Measurements from ENCODE around the gene DACT3. TPM values are rescaled to one million over a fixed set of nuclear protein-coding genes. Genes with fewer than 3 reads are reported as not detected.
A peak's percentile ranks its signal among the peaks of the same experiment; 100 is the strongest.

Gene DACT3
- total and polyA plus RNA-seq, 7 experiments from 2014 or later = 0.07 to 1.3 (median 0.19) TPM; not detected in 2

GRCh38 chr19:46648961-46649960, 11.7 kb downstream of the DACT3 start:
- DNase-seq (no peak), ATAC-seq (no peak)
- Mint-ChIP-seq H3K36me3 (peaks cover 0 to 13% (median 4%) of the 10 kb centered on the region in 5 donors), H3K9me3 (peaks cover 0 to 33% (median 10%) of the 10 kb centered on the region in 11 donors), H3K4me1 (peaks cover 5 to 18% (median 15%) of the 10 kb centered on the region in 7 donors), H3K27ac (peak overlapping the region in 2 of 9 donors; percentile 52 to 66), H3K27me3 (peaks cover 20 to 71% (median 31%) of the 10 kb centered on the region in 5 donors), H3K4me3 (peak overlapping the region in 4 of 10 donors; percentile 29 to 65 (median 57))
- Histone ChIP-seq H3K27ac (ENCODE audit: low read depth, low read length) (no peak overlapping the region), H3K9me3 (ENCODE audit: control insufficient read depth in 2 of 3, low read length in 3 of 3) (peaks cover 0 to 5% (median 0%) of the 10 kb centered on the region in 3 experiments), H3K36me3 (ENCODE audit: control insufficient read depth in 2 of 3, insufficient read depth in 3 of 3, low read length in 3 of 3) (no peaks in the 10 kb centered on the region), H3K27me3 (ENCODE audit: control insufficient read depth in 2 of 2, insufficient read depth in 2 of 2, low read length in 2 of 2) (peaks cover 2 to 3% of the 10 kb centered on the region in 2 donors), H3K4me1 (ENCODE audit: control insufficient read depth in 2 of 2, insufficient read depth in 2 of 2, low read length in 2 of 2) (peaks cover 0 to 8% of the 10 kb centered on the region in 2 donors), H3K4me3 (ENCODE audit: low read length) (no peak overlapping the region)
- intact Hi-C loops (cut with micrococcal nuclease) = no loop called here
- POLR2A ChIA-PET = interaction anchor here (1.0 kb wide), 1 partner anchor 8 kb away, joined by 4 read pairs; no protein-coding TSS in a partner anchor
- CTCF ChIA-PET = no interaction called here

GRCh38 chr19:46648060-46648960, 12.7 kb downstream of the DACT3 start:
- ChIA-PET CTCF (no interaction called here), POLR2A (interaction anchor here (1.0 kb wide), 1 partner anchor 9 kb away, joined by 4 read pairs; no protein-coding TSS in a partner anchor)
- H3K4me1 ChIP-seq (ENCODE audit: control insufficient read depth in 2 of 2, insufficient read depth in 2 of 2, low read length in 2 of 2) = peaks cover 0 to 8% of the 10 kb centered on the region in 2 donors
- H3K4me1 Mint-ChIP-seq = peaks cover 5 to 18% (median 15%) of the 10 kb centered on the region in 7 donors
- intact Hi-C loops (cut with micrococcal nuclease) = no loop called here
- DNase-seq = peak in 4 of 9 donors; percentile 25 to 33 (median 32)
- peaks cover 0 to 13% (median 4%) of the 10 kb centered on the region in 5 donors for H3K36me3 Mint-ChIP-seq
- H3K27ac ChIP-seq (ENCODE audit: low read depth, low read length) = no peak overlapping the region
- peak overlapping the region in 4 of 9 donors; percentile 3 to 59 (median 16) for H3K27ac Mint-ChIP-seq
- peak; percentile 76 for ATAC-seq
- peaks cover 0 to 33% (median 10%) of the 10 kb centered on the region in 11 donors for H3K9me3 Mint-ChIP-seq
- H3K9me3 ChIP-seq (ENCODE audit: control insufficient read depth in 2 of 3, low read length in 3 of 3) = peaks cover 0 to 5% (median 0%) of the 10 kb centered on the region in 3 experiments
- no peaks in the 10 kb centered on the region for H3K36me3 ChIP-seq (ENCODE audit: control insufficient read depth in 2 of 3, insufficient read depth in 3 of 3, low read length in 3 of 3)
- peaks cover 2 to 3% of the 10 kb centered on the region in 2 donors for H3K27me3 ChIP-seq (ENCODE audit: control insufficient read depth in 2 of 2, insufficient read depth in 2 of 2, low read length in 2 of 2)
- peak overlapping the region; percentile 7 to 73 (median 58) for H3K4me3 Mint-ChIP-seq
- H3K27me3 Mint-ChIP-seq = peaks cover 19 to 66% (median 25%) of the 10 kb centered on the region in 5 donors
- H3K4me3 ChIP-seq (ENCODE audit: low read length) = no peak overlapping the region

GRCh38 chr19:46646402-46646801, 14.6 kb downstream of the DACT3 start:
- intact Hi-C loops (cut with micrococcal nuclease) = no loop called here
- ChIA-PET CTCF (interaction anchor here (0.7 kb wide), 1 partner anchor 30 kb away, joined by 3 read pairs; no protein-coding TSS in a partner anchor), POLR2A (no interaction called here)
- no peak overlapping the region for H3K4me3 ChIP-seq (ENCODE audit: low read length)
- no peak for ATAC-seq
- peaks cover 2 to 3% of the 10 kb centered on the region in 2 donors for H3K27me3 ChIP-seq (ENCODE audit: control insufficient read depth in 2 of 2, insufficient read depth in 2 of 2, low read length in 2 of 2)
- peaks cover 0 to 5% (median 0%) of the 10 kb centered on the region in 3 experiments for H3K9me3 ChIP-seq (ENCODE audit: control insufficient read depth in 2 of 3, low read length in 3 of 3)
- H3K27me3 Mint-ChIP-seq = peaks cover 19 to 65% (median 25%) of the 10 kb centered on the region in 5 donors
- peaks cover 0 to 8% of the 10 kb centered on the region in 2 donors for H3K4me1 ChIP-seq (ENCODE audit: control insufficient read depth in 2 of 2, insufficient read depth in 2 of 2, low read length in 2 of 2)
- H3K27ac ChIP-seq (ENCODE audit: low read depth, low read length) = no peak overlapping the region
- peaks cover 0 to 33% (median 10%) of the 10 kb centered on the region in 11 donors for H3K9me3 Mint-ChIP-seq
- H3K4me1 Mint-ChIP-seq = peaks cover 5 to 18% (median 15%) of the 10 kb centered on the region in 7 donors
- H3K27ac Mint-ChIP-seq = no peak overlapping the region
- DNase-seq = no peak
- peaks cover 0 to 13% (median 4%) of the 10 kb centered on the region in 5 donors for H3K36me3 Mint-ChIP-seq
- no peak overlapping the region for H3K4me3 Mint-ChIP-seq
- no peaks in the 10 kb centered on the region for H3K36me3 ChIP-seq (ENCODE audit: control insufficient read depth in 2 of 3, insufficient read depth in 3 of 3, low read length in 3 of 3)

- peaks cover 7 to 59% (median 20%) of the 10 kb centered on the region in 5 donors for H3K27me3 Mint-ChIP-seq
- POLR2A ChIA-PET = interaction anchor here (0.9 to 1.0 kb wide), 2 partner anchors 14 to 16 kb away, joined by 3 read pairs; partner anchors contain the start of gene DACT3
Measured at GRCh38 chr19:46644720-46645119, 16.3 kb downstream of the DACT3 start.

GRCh38 chr19:46640656-46641055, 20.3 kb downstream of the DACT3 start:
- Histone ChIP-seq H3K36me3 (ENCODE audit: control insufficient read depth in 2 of 3, insufficient read depth in 3 of 3, low read length in 3 of 3) (no peaks in the 10 kb centered on the region), H3K27ac (ENCODE audit: low read depth, low read length) (no peak overlapping the region), H3K4me1 (ENCODE audit: control insufficient read depth in 2 of 2, insufficient read depth in 2 of 2, low read length in 2 of 2) (peaks cover 16 to 22% of the 10 kb centered on the region in 2 donors), H3K9me3 (ENCODE audit: control insufficient read depth in 2 of 3, low read length in 3 of 3) (no peaks in the 10 kb centered on the region), H3K27me3 (ENCODE audit: control insufficient read depth in 2 of 2, insufficient read depth in 2 of 2, low read length in 2 of 2) (no peaks in the 10 kb centered on the region), H3K4me3 (ENCODE audit: low read length) (no peak overlapping the region)
- peak overlapping the region in 1 of 9 donors; percentile 10 for H3K27ac Mint-ChIP-seq
- H3K36me3 Mint-ChIP-seq = peaks cover 0 to 3% (median 0%) of the 10 kb centered on the region in 5 donors
- no peak for ATAC-seq
- POLR2A ChIA-PET = interaction anchor here (0.6 to 0.7 kb wide), 2 partner anchors 12 to 110 kb away, joined by 3 to 5 read pairs; no protein-coding TSS in a partner anchor
- intact Hi-C loops (cut with micrococcal nuclease) = no loop called here
- peaks cover 0 to 35% (median 8%) of the 10 kb centered on the region in 5 donors for H3K27me3 Mint-ChIP-seq
- DNase-seq = no peak
- H3K4me1 Mint-ChIP-seq = peaks cover 0 to 10% (median 0%) of the 10 kb centered on the region in 7 donors
- peaks cover 0 to 3% (median 0%) of the 10 kb centered on the region in 11 donors for H3K9me3 Mint-ChIP-seq
- CTCF ChIA-PET = no interaction called here
- peak overlapping the region in 8 of 10 donors; percentile 11 to 73 (median 42) for H3K4me3 Mint-ChIP-seq

More at GRCh38 chr19:46644720-46645119, 16.3 kb downstream of the DACT3 start:
- peaks cover 2 to 3% of the 10 kb centered on the region in 2 donors for H3K27me3 ChIP-seq (ENCODE audit: control insufficient read depth in 2 of 2, insufficient read depth in 2 of 2, low read length in 2 of 2)
- Mint-ChIP-seq H3K27ac (no peak overlapping the region), H3K4me3 (no peak overlapping the region), H3K4me1 (peaks cover under 1 to 18% (median 8%) of the 10 kb centered on the region in 7 donors), H3K36me3 (peaks cover 0 to 8% (median 4%) of the 10 kb centered on the region in 5 donors), H3K9me3 (peaks cover 0 to 29% (median 6%) of the 10 kb centered on the region in 11 donors)
- H3K36me3 ChIP-seq (ENCODE audit: control insufficient read depth in 2 of 3, insufficient read depth in 3 of 3, low read length in 3 of 3) = no peaks in the 10 kb centered on the region
- no peak for ATAC-seq
- no peak overlapping the region for H3K4me3 ChIP-seq (ENCODE audit: low read length)
- intact Hi-C loops (cut with micrococcal nuclease) = no loop called here
- CTCF ChIA-PET = interaction anchor here (1.6 kb wide), 1 partner anchor 84 kb away, joined by 3 read pairs; no protein-coding TSS in a partner anchor
- H3K27ac ChIP-seq (ENCODE audit: low read depth, low read length) = no peak overlapping the region
- DNase-seq = no peak
- H3K9me3 ChIP-seq (ENCODE audit: control insufficient read depth in 2 of 3, low read length in 3 of 3) = peaks cover 0 to 5% (median 0%) of the 10 kb centered on the region in 3 experiments
- H3K4me1 ChIP-seq (ENCODE audit: control insufficient read depth in 2 of 2, insufficient read depth in 2 of 2, low read length in 2 of 2) = peaks cover under 1 to 12% of the 10 kb centered on the region in 2 donors

All from naive thymus-derived CD4-positive, alpha-beta T cell (primary cell).